Peyer's patch (tissue), 4 donors: ENCODE data around the gene RNGTT. TPM values are rescaled to one million over a fixed set of nuclear protein-coding genes. Genes with fewer than 3 reads are reported as not detected.
"Not testable (repeated sequence)": the region's sequence is repeated elsewhere in the genome, so short reads cannot be mapped to it uniquely, and the experiment has no call there.

Source experiments
- DNase-seq, 3 donors: peaks; one replicate each; pipeline ENCODE4 v3.0.0-alpha.2; 2017 to 2019
- H3K27ac ChIP-seq, 4 donors: fragments of 200-600 bp; sonication (generic); one replicate each; pipeline ENCODE4 v1.5.1; 2016 to 2019
- H3K27me3 ChIP-seq, 2 donors: fragments of 200-600 bp; sonication (generic); one replicate each; pipeline ENCODE4 v1.5.1; 2019
- H3K36me3 ChIP-seq, 3 donors: fragments of 200-600 bp; sonication (generic); one replicate each; pipeline ENCODE4 v1.5.1; 2016 to 2019
- H3K4me1 ChIP-seq, 4 donors: fragments of 200-600 bp; sonication (generic); one replicate each; pipeline ENCODE4 v1.5.1; 2016 to 2019
- H3K4me3 ChIP-seq, 4 donors: fragments of 200-600 bp; sonication (generic); 1 replicate in 3 of 4; 2 replicates in 1 of 4; pipeline ENCODE4 v1.5.1; 2016 to 2019; ENCODE audit warnings: mild to moderate bottlenecking in 1 of 4
- H3K9me3 ChIP-seq, 4 donors: fragments of 200-600 bp; sonication (generic); one replicate each; pipeline ENCODE4 v1.5.1; 2016 to 2019; ENCODE audit warnings: mild to moderate bottlenecking in 1 of 4
- POLR2A ChIP-seq, 2 donors: fragments of 450-650 bp; IDR thresholded peaks; one replicate each; pipeline ENCODE4 v1.5.1; 2017; ENCODE audit warnings: antibody characterized with exemption in 2 of 2, mild to moderate bottlenecking in 2 of 2, moderate library complexity in 2 of 2
- total RNA-seq, 4 donors: library from RNA; depleted of rRNA; stranded (reverse); fragments of >200 nt; gene quantifications; one replicate each; pipeline ENCODE4 v1.1.0, GENCODE V29; 2016
- TF ChIP-seq, protein P1 (sequence below), 6 experiments: fragments of 450-650 bp in 4 of 6; fragments of 200-600 bp in 2 of 6; sonication (generic) in 1 of 6; IDR thresholded peaks; one replicate each; pipeline ENCODE4 v1.5.1; 2017 to 2019; ENCODE audit warnings: antibody characterized with exemption in 6 of 6, mild to moderate bottlenecking in 3 of 6, moderate library complexity in 1 of 6

RNGTT gene
- total RNA-seq, 4 donors from 2014 or later, result 12.7 to 44.6 (median 18.5) TPM

DNA sequence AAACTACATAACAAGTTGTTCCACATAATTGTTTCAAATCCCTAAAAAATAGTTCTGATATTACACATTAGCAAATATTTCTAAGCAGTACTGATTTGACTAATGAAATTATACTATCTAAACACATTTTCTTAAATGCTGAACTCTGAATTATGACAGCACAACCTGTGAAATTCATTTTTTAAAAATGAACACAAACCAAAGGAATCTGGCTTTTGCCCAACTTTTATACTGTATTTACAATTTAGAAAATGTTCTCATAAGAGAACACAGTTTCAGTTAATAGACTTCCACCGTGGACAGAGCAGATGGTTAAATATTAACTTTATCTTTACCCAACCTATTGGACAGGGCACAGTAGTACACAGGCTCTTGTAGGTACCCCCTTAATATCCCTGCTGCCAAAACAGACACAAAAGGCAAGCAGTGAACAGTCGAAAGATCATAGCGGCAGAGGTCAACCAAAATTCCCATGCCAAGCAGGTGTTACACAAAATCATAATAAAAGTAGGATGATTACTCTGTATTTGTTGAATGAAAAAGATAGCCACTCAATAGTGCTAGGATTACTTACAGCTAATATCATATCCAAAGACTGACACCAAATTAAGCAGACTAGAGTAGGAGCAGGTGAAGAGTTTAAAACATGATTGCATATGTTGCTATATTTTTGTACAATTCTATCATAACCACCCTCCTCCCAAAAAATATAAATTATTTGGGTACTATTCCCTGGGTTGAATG, 122.5 kb downstream of the RNGTT start:
- TF ChIP-seq, protein P1, sequence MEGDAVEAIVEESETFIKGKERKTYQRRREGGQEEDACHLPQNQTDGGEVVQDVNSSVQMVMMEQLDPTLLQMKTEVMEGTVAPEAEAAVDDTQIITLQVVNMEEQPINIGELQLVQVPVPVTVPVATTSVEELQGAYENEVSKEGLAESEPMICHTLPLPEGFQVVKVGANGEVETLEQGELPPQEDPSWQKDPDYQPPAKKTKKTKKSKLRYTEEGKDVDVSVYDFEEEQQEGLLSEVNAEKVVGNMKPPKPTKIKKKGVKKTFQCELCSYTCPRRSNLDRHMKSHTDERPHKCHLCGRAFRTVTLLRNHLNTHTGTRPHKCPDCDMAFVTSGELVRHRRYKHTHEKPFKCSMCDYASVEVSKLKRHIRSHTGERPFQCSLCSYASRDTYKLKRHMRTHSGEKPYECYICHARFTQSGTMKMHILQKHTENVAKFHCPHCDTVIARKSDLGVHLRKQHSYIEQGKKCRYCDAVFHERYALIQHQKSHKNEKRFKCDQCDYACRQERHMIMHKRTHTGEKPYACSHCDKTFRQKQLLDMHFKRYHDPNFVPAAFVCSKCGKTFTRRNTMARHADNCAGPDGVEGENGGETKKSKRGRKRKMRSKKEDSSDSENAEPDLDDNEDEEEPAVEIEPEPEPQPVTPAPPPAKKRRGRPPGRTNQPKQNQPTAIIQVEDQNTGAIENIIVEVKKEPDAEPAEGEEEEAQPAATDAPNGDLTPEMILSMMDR (IDR thresholded peaks at IDR 0.05), result peak in 1 of 6 experiments; percentile 3
- TF ChIP-seq POLR2A (IDR thresholded peaks at IDR 0.05), result no peak
- Histone ChIP-seq H3K4me1 (no peaks in the 10 kb centered on the region), H3K27ac (no peak overlapping the region), H3K4me3 (no peak overlapping the region), H3K27me3 (no peaks in the 10 kb centered on the region), H3K36me3 (no peaks in the 10 kb centered on the region), H3K9me3 (peaks cover 0 to 10% (median 0%) of the 10 kb centered on the region in 4 donors)
- DNase-seq, result no peak

DNA sequence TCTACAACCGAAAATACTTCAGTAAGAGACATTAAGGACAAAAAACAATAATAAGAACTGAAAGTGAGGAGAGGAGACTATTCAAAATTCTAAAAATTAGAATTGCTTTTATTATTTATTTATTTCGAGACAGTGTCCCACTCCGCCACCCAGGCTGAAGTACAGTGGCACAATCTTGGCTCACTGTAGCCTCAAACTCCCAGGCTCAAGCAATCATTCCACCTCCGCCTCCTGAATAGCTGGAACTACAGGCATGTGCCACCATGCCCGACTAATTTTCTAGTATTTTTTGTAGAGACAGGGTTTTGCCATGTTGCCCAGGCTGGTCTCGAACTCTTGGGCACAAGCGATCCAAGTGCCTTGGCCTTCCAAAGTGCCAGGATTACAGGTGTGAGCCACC, 123.1 kb downstream of the RNGTT start:
- TF ChIP-seq, protein P1 (IDR thresholded peaks at IDR 0.05), result no peak
- no peak for TF ChIP-seq POLR2A (IDR thresholded peaks at IDR 0.05)
- no peak overlapping the region for H3K27ac ChIP-seq
- H3K9me3 ChIP-seq, result peaks cover 0 to 10% (median 0%) of the 10 kb centered on the region in 4 donors

DNA sequence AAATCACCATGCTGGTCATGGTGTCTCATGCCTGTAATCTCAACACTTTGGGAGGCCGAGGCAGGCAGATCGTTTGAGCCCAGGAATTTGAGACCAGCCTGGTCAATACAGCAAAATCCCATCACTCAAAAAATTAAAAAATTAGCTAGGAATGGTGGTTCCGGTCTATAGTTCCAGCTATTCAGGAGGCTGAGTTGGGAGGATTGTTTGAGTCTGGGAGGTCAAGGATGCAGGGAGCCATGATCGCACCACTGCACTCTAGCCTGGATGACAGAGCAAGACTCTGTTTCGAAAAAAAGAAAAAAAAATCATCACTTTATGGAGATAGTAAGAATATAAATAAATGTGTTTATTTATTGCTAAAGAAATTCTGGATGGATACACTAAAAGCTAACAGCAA, 124.1 kb downstream of the RNGTT start:
- H3K9me3 ChIP-seq, result peaks cover 0 to 10% (median 0%) of the 10 kb centered on the region in 4 donors
- no peaks in the 10 kb centered on the region for H3K36me3 ChIP-seq
- H3K27me3 ChIP-seq, result no peaks in the 10 kb centered on the region
- H3K27ac ChIP-seq, result no peak overlapping the region
- no peaks in the 10 kb centered on the region for H3K4me1 ChIP-seq
- H3K4me3 ChIP-seq, result no peak overlapping the region
- DNase-seq, result no peak
- TF ChIP-seq POLR2A (IDR thresholded peaks at IDR 0.05), result no peak
- TF ChIP-seq, protein P1 (IDR thresholded peaks at IDR 0.05), result no peak

More for the DNA sequence above, 123.1 kb downstream of the RNGTT start:
- no peaks in the 10 kb centered on the region for H3K4me1 ChIP-seq
- no peaks in the 10 kb centered on the region for H3K27me3 ChIP-seq
- no peak for DNase-seq
- no peaks in the 10 kb centered on the region for H3K36me3 ChIP-seq
- no peak overlapping the region for H3K4me3 ChIP-seq

DNA sequence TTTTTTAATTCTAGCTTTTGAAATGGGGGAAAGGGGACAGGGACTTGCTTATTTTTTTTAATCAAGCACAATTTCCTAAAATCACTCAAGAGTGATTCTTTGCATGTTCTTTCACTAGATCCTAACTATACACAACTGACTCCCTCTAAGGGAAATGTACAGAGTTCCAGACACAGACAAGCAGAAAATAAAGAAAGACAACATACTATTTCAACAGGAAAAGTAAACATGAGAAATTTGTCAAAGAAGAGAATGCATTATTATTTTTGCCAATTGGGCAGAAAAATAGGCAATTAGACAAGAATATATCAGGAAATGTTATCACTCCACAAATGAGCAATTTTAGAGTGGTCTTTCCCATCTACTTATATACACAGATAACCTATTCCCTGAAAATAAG, 128.2 kb downstream of the RNGTT start:
- peaks cover 0 to 10% (median 0%) of the 10 kb centered on the region in 4 donors for H3K9me3 ChIP-seq
- no peak overlapping the region for H3K4me3 ChIP-seq
- no peaks in the 10 kb centered on the region for H3K4me1 ChIP-seq
- no peak for TF ChIP-seq POLR2A (IDR thresholded peaks at IDR 0.05)
- TF ChIP-seq, protein P1 (IDR thresholded peaks at IDR 0.05), result no peak
- H3K36me3 ChIP-seq, result no peaks in the 10 kb centered on the region
- DNase-seq, result no peak
- no peaks in the 10 kb centered on the region for H3K27me3 ChIP-seq
- H3K27ac ChIP-seq, result no peak overlapping the region

DNA sequence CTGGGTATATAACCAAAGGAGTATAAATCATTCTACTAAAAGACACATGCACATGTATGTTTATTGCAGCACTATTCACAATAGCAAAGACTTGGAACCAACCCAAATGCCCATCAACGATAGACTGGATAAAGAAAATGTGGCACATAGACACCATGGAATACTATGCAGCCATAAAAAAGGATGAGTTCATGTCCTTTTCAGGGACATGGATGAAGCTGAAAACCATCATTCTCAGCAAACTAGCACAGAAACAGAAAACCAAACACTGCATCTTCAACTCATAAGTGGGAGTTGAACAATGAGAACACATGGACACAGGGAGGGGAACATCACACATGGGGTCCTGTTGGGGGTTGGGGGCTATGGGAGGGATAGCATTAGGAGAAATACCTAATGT, 130.3 kb downstream of the RNGTT start:
- not testable (repeated sequence) for H3K27ac ChIP-seq, DNase-seq, H3K4me1 ChIP-seq, H3K27me3 ChIP-seq, H3K4me3 ChIP-seq, H3K36me3 ChIP-seq
- H3K9me3 ChIP-seq, result peaks cover 0 to 10% (median 0%) of the 10 kb centered on the region in 4 donors

DNA sequence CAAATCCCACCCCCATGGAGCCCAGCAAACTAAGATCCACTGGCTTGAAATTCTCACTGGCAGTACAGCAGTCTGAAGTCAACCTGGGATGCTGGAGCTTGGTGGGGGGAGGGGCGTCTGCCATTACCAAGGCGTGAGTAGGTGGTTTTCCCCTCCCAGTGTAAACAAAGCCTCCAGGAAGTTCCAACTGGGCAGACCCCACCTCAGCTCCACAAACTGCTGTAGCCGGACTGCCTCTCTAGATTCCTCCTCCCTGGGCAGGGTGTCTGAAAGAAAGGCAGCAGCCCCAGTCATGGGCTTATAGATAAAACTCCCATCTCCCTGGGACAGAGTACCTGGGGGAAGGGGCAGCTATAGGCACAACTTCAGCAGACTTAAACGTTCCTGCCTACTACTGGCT, 135.8 kb downstream of the RNGTT start:
- H3K27me3 ChIP-seq, H3K4me3 ChIP-seq, H3K36me3 ChIP-seq, H3K9me3 ChIP-seq, DNase-seq, H3K27ac ChIP-seq, H3K4me1 ChIP-seq: not testable (repeated sequence)

DNA sequence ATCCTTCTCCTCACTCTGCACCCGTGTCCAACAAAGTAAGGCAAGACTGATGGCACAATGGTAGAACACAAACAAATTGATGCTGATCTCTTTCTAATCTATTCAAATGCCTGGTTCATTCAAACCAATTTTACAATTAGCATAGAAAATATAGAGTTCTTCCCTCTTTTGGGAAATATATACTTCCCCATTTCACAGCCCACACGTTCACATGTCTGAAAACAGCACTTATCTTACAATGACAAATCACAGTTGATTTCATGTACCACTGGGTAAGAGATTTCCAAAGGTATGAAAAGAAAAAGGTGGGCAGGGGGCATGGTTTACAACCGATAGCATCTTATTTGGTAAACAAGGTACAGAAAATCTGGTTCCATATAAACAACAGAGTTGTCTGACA, 137.6 kb downstream of the RNGTT start:
- Histone ChIP-seq H3K4me1 (no peaks in the 10 kb centered on the region), H3K4me3 (no peak overlapping the region), H3K9me3 (no peaks in the 10 kb centered on the region), H3K27me3 (no peaks in the 10 kb centered on the region), H3K36me3 (no peaks in the 10 kb centered on the region), H3K27ac (no peak overlapping the region)
- TF ChIP-seq POLR2A (IDR thresholded peaks at IDR 0.05), result no peak
- TF ChIP-seq, protein P1 (IDR thresholded peaks at IDR 0.05), result no peak
- no peak for DNase-seq
